Measurements from ENCODE around the gene AGPAT3.

The AGPAT3 gene

DNA sequence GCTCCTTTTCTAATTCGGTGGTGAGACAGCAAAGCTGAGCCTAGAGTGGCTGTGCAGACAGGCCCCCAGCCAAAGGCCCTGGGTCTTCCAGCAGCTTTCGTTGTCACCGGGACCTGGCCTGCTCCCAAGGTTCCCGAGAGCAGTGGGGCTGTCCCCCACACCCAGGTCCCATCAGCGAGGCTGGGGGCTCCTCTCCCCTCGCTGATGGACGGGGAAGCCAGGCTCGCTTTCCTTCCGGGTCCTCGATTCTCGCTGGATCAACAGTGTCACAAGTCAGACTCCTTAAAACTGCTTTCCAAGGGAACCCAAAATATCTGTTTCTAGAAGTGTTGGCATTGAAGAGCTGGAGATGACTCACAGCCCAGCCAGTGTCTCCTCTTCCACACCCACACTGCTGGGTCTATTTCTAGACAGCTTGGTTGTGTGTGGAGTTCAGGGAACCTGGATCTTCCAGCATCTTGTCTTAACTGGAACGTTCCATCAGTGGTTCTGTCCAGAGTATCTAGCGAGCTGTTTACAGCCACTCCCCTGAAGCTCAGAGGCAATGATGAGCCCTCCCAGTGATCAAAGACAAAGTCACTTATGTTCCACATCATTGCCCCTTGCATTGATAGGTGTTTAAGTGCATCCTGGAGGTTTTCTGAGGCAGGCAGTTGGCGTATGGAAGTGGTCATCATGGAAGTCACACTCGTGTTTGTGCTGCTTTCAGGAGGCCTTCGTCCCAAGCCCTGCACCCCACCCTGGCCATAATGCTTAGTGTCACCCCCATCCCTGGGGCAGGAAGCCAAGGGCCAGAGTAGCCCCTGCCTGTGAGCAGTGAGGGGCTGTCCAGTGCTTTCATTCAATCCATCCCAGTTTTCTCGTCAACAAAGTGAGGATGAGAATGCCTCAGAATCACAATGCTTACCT is 40.4 kb upstream of the AGPAT3 start:
- Histone ChIP-seq H3K27ac (ENCODE audit: poor library complexity, severe bottlenecking) (no peak overlapping the region), H3K27me3 (ENCODE audit: insufficient read depth, poor library complexity, severe bottlenecking) (no peaks in the 10 kb centered on the region), H3K9me3 (ENCODE audit: severe bottlenecking) (no peaks in the 10 kb centered on the region), H3K36me3 (ENCODE audit: low read depth) (no peaks in the 10 kb centered on the region), H3K4me3 (ENCODE audit: severe bottlenecking) (no peak overlapping the region), H3K4me1 (ENCODE audit: insufficient read depth, poor library complexity, severe bottlenecking) (no peaks in the 10 kb centered on the region)
- ATAC-seq (ENCODE audit: low read depth) (peak; percentile 57; the same call in 2 of the 3 replicates), DNase-seq (ENCODE audit: low spot score) (no peak)
- TF ChIP-seq, protein P1, sequence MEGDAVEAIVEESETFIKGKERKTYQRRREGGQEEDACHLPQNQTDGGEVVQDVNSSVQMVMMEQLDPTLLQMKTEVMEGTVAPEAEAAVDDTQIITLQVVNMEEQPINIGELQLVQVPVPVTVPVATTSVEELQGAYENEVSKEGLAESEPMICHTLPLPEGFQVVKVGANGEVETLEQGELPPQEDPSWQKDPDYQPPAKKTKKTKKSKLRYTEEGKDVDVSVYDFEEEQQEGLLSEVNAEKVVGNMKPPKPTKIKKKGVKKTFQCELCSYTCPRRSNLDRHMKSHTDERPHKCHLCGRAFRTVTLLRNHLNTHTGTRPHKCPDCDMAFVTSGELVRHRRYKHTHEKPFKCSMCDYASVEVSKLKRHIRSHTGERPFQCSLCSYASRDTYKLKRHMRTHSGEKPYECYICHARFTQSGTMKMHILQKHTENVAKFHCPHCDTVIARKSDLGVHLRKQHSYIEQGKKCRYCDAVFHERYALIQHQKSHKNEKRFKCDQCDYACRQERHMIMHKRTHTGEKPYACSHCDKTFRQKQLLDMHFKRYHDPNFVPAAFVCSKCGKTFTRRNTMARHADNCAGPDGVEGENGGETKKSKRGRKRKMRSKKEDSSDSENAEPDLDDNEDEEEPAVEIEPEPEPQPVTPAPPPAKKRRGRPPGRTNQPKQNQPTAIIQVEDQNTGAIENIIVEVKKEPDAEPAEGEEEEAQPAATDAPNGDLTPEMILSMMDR (IDR thresholded peaks at IDR 0.05; ENCODE audit: poor library complexity, severe bottlenecking), result no peak

- no peak overlapping the region for H3K4me3 ChIP-seq (ENCODE audit: severe bottlenecking)
- ATAC-seq (ENCODE audit: low read depth) (no peak), DNase-seq (ENCODE audit: low spot score) (no peak)
- H3K9me3 ChIP-seq (ENCODE audit: severe bottlenecking), result no peaks in the 10 kb centered on the region
- no peaks in the 10 kb centered on the region for H3K27me3 ChIP-seq (ENCODE audit: insufficient read depth, poor library complexity, severe bottlenecking)
- no peaks in the 10 kb centered on the region for H3K4me1 ChIP-seq (ENCODE audit: insufficient read depth, poor library complexity, severe bottlenecking)
- TF ChIP-seq, protein P1 (IDR thresholded peaks at IDR 0.05; ENCODE audit: poor library complexity, severe bottlenecking), result no peak
- H3K27ac ChIP-seq (ENCODE audit: poor library complexity, severe bottlenecking), result no peak overlapping the region
- no peaks in the 10 kb centered on the region for H3K36me3 ChIP-seq (ENCODE audit: low read depth)
These were observed 39.6 kb upstream of the AGPAT3 start for GRCh38 chr21:43825242-43825935.

DNA sequence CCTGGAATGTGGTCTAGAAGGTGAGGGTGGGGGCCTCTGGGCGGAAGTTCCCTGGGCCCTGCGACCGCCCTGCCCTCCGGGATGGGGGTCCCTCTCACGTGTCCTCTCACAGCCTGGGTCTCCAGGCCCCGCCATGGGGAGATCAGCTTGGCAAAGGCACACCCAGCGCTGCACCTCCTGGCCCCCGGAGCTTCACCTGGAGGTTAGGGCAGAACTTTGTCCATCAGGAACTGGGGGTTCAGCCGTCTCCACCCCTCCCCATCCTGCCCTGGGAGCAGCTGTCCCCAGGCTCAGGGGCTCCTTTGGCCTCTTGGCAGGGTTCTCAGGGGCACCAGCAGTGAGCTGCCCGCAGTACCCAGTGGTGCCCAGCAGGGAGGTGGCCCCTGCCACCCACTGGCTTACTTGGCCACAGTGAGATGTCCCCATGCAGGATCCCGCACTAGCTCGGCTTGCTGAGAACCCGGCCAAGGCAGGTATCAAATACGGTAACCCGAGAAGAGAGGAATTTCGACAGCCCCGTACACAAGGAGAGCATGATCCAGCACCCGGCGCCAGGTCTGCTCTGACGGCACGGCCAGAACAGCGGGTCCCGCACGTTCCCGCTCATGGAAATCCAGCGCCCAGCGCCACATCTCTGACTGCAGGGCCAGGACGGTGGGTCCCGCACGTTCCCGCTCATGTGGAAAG is 38.9 kb upstream of the AGPAT3 start:
- Histone ChIP-seq H3K27me3 (ENCODE audit: insufficient read depth, poor library complexity, severe bottlenecking) (no peaks in the 10 kb centered on the region), H3K4me3 (ENCODE audit: severe bottlenecking) (no peak overlapping the region), H3K4me1 (ENCODE audit: insufficient read depth, poor library complexity, severe bottlenecking) (no peaks in the 10 kb centered on the region), H3K9me3 (ENCODE audit: severe bottlenecking) (no peaks in the 10 kb centered on the region), H3K27ac (ENCODE audit: poor library complexity, severe bottlenecking) (no peak overlapping the region), H3K36me3 (ENCODE audit: low read depth) (no peaks in the 10 kb centered on the region)
- peak; percentile 43 for ATAC-seq (ENCODE audit: low read depth)
- TF ChIP-seq, protein P1 (IDR thresholded peaks at IDR 0.05; ENCODE audit: poor library complexity, severe bottlenecking), result no peak
- peak; percentile 52 for DNase-seq (ENCODE audit: low spot score)

DNA sequence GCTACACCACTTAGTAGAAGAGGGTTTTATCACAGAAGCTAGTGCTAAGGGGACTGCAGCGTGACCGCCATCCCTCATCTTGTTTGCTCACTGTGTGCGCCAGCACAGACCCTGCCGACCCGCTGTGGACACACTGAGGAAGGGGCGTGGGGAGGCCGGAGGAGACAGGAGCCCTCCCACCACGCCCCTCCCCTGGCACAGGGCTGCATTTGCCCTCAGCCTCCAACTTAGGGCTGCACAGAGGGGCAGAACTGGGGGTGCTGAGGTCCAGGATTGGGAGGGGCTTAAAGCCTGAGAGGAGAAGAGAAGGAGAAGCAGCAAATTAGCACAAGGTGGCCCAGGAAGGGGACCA is 38.4 kb upstream of the AGPAT3 start:
- DNase-seq (ENCODE audit: low spot score), result peak; percentile 68
- no peak overlapping the region for H3K27ac ChIP-seq (ENCODE audit: poor library complexity, severe bottlenecking)
- no peak overlapping the region for H3K4me3 ChIP-seq (ENCODE audit: severe bottlenecking)

More for the DNA sequence above, 38.4 kb upstream of the AGPAT3 start:
- no peaks in the 10 kb centered on the region for H3K4me1 ChIP-seq (ENCODE audit: insufficient read depth, poor library complexity, severe bottlenecking)
- ATAC-seq (ENCODE audit: low read depth), result peak; percentile 7; the same call in 1 of the 3 replicates
- TF ChIP-seq, protein P1 (IDR thresholded peaks at IDR 0.05; ENCODE audit: poor library complexity, severe bottlenecking), result no peak
- H3K9me3 ChIP-seq (ENCODE audit: severe bottlenecking), result no peaks in the 10 kb centered on the region
- no peaks in the 10 kb centered on the region for H3K27me3 ChIP-seq (ENCODE audit: insufficient read depth, poor library complexity, severe bottlenecking)
- H3K36me3 ChIP-seq (ENCODE audit: low read depth), result no peaks in the 10 kb centered on the region

Measured in RWPE2 (cell line).